Measurements from ENCODE around the gene SMG1. TPM values are rescaled to one million over a fixed set of nuclear protein-coding genes. Genes with fewer than 3 reads are reported as not detected.
"Not testable (repeated sequence)": the region's sequence is repeated elsewhere in the genome, so short reads cannot be mapped to it uniquely, and the experiment has no call there.

Gene SMG1
- total and polyA plus RNA-seq, 2 of the 13 experiments (the other 11 are each of a cell fraction or from before 2014, with no cell fraction given): 48.7 to 53.7 TPM

- H3K4me2 ChIP-seq (ENCODE audit: low read depth, low read length): peak overlapping the region; percentile 73
- in situ Hi-C loops (cut with HindIII; ENCODE audit: extremely low pct_ligation_motif_present, low pct_unique_long_range_greater_than_20kb); CTCF ChIA-PET (ENCODE audit: low intra/inter-chr PET ratio, low total read pairs); H3K27me3 ChIP-seq (ENCODE audit: control insufficient read depth in 1 of 2, insufficient read depth in 2 of 2, low read length in 2 of 2); H3K9me3 ChIP-seq (ENCODE audit: low read length); H3K79me2 ChIP-seq (ENCODE audit: insufficient read depth, low read length); H3K36me3 ChIP-seq (replicated peaks in 1 of 2; ENCODE audit: control insufficient read depth in 1 of 2, insufficient read depth in 2 of 2, low read length in 2 of 2); H4K20me1 ChIP-seq (ENCODE audit: insufficient read depth, low read length); intact Hi-C loops (cut with micrococcal nuclease; ENCODE audit: unreplicated experiment); H3K27ac ChIP-seq (ENCODE audit: extremely low read length, insufficient read depth, low read length); BruUV-seq (replicated peaks); FAIRE-seq: not testable (repeated sequence)
- peaks cover 45% of the 10 kb centered on the region for H3K4me1 ChIP-seq (ENCODE audit: insufficient read depth, low read length)
- POLR2A ChIA-PET: interaction anchor here (0.7 to 1.9 kb wide), 14 partner anchors 9 to 166 kb away, joined by 3 to 27 read pairs (median 4); partner anchors contain the start of genes ARL6IP1, COQ7 and RPS15A
- peak; percentile 73 for ATAC-seq
- peak overlapping the region; percentile 48 for H3K9ac ChIP-seq (ENCODE audit: insufficient read depth, low read depth, low read length)
- DNase-seq (ENCODE audit: low spot score): peak; percentile 76
- H3K4me3 ChIP-seq (replicated peaks in 1 of 3; ENCODE audit: insufficient read depth in 1 of 3, low read depth in 2 of 3, low read length in 3 of 3): peak overlapping the region; percentile 50 to 69 (median 52)
- 17% methylated on average over 20 of the region's 21 CpGs for WGBS (ENCODE audit: low lambda C conversion rate)
- H2AFZ ChIP-seq (ENCODE audit: low read length): peak overlapping the region; percentile 99
- 0 out of 2 replicates have a peak, but pooled peaks have one; percentile 26 for TF ChIP-seq MTA1 (CRISPR knock-in tag; IDR thresholded peaks at IDR 0.05; ENCODE audit: borderline replicate concordance)
- 0 out of 2 replicates have a peak, but pooled peaks have one; percentile 31 for TF ChIP-seq SP4 (CRISPR knock-in tag; IDR thresholded peaks at IDR 0.05)
- 0 out of 2 replicates have a peak, but pooled peaks have one; percentile 46 for TF ChIP-seq ZNF275 (CRISPR knock-in tag; IDR thresholded peaks at IDR 0.05; ENCODE audit: borderline replicate concordance)
- peak; percentile 52; the same call in 1 of the 2 replicates for TF ChIP-seq SNAPC4 (CRISPR knock-in tag; IDR thresholded peaks at IDR 0.05)
- 0 out of 2 replicates have a peak, but pooled peaks have one; percentile 11 for TF ChIP-seq PBX2 (CRISPR knock-in tag; IDR thresholded peaks at IDR 0.05)
- 0 out of 2 replicates have a peak, but pooled peaks have one; percentile 37 for TF ChIP-seq ZBTB4 (CRISPR knock-in tag; IDR thresholded peaks at IDR 0.05; ENCODE audit: borderline replicate concordance)
- TF ChIP-seq GATA4 (IDR thresholded peaks at IDR 0.05; ENCODE audit: borderline replicate concordance, low read depth): peak; percentile 26; the same call in 1 of the 2 replicates
- TF ChIP-seq ZNF570 (CRISPR knock-in tag; IDR thresholded peaks at IDR 0.05; ENCODE audit: borderline replicate concordance): 0 out of 2 replicates have a peak, but pooled peaks have one; percentile 50
- TF ChIP-seq YEATS4 (CRISPR knock-in tag; IDR thresholded peaks at IDR 0.05; ENCODE audit: borderline replicate concordance): peak; percentile 60; the same call in 1 of the 2 replicates
- 0 out of 2 replicates have a peak, but pooled peaks have one; percentile 42 for TF ChIP-seq ZNF234 (CRISPR knock-in tag; conservative IDR thresholded peaks at IDR 0.05)
- TF ChIP-seq GABPB1 (CRISPR knock-in tag; IDR thresholded peaks at IDR 0.05): peak; percentile 24; the same call in 1 of the 2 replicates
Measured at GRCh38 chr16:18955874-18956580, 29.8 kb upstream of the SMG1 start.
